ENCODE results near the gene FBXL15.

FBXL15 gene

DNA sequence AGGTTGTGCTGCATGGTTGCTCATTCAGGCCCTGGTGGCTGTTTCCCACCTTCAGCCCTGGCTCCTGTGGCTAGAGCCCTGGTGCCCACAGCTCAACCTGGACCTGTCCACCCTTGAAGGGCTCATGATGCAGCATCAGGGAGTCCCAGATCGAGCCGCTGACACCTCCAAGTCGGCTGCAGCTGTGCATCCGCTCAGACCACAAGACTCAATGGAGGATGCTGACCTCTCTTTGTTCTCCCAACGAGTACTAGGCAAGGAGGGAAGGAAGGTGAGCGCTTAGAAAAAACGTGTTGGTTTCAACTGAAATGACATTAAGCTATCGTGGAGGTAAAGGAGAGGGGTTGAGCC, 40.2 kb downstream of the FBXL15 start:
- DNase-seq, result peak; percentile 33

DNA sequence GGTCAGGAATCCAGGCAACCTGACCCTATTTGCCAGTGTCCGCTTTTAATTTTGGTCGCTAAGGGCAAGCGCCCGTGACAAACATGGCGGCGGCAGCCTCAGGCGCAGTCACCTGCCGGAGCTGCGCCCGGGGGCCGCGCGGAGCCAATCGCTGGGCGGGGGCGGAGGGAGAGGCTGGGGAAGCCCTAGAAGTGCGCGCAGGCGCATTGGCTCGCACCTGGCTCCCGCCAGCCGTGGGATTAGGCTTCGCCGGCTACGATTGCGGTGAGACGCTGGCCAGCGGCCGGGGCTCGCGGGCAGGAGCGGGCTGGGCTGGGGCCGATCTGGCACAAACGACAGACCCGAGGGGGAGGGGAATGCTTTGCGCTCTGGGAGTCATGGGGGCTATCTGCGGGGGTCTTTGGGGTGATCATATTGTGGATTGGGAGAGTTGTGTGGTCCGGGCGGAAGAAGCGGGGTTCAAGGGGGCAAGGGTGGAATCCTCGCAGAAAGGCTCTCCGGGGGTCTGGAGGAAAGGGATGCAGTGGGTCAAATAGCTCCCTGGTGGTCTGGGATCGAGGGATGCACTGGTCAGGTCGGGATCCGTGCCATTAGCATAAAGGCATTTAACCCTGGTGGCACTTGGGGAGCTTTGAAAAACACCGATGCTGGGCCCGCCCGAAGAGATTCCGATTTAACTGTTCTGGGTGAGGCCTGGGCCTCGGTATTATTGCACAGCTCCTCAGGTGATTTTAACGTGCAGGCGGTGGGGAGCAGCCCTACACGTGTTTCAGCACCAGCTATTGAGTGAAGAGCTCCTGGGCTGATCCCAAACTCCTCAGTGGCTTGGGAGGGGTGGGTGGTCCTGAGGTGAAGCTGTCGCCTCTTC, 40.8 kb downstream of the FBXL15 start:
- peak; percentile 81 for DNase-seq

DNA sequence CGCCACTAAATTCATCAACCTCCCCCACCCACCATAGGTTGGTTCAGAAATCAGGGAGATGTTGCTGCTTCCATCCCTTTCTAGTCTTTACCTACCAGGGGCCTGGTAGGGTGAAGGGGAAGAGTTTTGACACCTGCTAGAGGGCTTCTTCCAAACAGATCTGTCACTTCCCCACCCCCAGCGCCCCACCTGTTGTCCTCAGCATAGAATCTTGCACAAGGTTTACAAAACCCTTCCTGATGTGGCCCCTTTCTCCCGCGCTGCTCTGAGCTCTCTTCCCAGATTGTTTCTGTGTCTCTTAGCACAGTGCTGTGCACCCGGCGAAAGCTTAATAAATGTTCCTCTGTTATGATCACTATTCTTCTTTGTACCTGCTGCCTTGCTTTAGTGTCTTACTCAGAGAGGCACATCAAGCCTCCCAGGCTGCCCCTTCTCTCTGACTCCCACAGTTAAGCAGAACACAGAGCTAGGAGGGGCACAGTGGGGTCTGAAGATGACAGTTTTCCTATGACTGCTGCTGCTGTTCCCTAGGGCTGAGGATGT, 41.9 kb downstream of the FBXL15 start:
- DNase-seq, result no peak

DNA sequence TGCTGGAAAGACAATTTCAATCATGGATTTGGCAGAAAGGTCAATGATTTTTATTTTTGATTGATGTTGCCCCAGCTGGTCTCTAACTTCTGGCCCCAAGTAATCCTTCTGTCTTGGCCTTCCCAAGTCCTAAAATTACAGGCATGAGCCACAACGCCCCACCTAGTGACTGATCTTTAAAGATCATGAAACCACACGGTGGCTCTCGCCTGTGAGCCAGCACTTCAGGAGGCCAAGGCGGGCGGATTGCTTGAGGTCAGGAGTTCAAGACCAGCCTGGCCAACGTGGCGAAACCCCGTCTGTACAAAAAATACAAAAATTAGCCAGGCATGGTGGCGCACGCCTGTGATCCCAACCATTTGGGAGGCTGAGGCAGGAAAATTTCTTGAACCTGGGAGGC, 43.3 kb downstream of the FBXL15 start:
- no peak for DNase-seq

DNA sequence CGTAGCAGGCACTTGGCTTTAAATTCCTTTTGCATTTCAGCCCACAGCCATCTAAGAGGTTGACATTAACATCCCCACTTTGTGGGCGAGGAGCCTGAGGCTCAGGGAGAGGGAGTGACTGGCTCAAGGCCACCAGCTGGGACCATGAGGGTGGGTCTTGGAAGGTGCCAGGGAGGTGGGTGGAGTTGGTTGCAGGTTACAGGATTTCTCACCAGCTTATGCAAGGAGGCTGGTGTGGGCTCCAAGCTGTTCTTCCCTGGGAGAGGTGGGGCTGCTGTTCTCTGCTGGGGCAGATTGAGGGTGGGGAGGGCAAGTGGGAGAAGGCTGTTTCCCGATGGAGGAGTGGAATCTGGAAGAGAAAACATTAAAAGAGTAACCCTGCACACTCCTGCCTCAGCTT, 44.8 kb downstream of the FBXL15 start:
- no peak for DNase-seq

DNA sequence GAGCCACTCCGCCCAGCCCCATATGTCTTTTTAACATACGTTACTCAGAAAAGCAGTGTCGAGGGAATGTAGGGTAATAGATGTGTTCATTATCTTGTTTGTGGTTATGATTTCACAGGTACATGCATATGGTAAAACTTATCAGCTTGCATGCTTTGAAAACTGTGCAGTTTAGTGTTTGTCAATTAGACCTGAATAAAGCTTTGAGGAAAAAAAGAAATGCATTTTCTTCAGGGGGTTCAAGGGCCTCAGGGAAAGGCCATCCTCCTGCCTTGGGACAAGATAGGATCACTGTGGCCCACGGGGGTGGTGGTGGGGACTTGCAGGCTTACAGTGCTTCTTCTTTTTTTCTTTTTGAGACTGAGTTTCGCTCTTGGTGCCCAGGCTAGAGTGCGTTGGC, 46.7 kb downstream of the FBXL15 start:
- no peak for DNase-seq

DNA sequence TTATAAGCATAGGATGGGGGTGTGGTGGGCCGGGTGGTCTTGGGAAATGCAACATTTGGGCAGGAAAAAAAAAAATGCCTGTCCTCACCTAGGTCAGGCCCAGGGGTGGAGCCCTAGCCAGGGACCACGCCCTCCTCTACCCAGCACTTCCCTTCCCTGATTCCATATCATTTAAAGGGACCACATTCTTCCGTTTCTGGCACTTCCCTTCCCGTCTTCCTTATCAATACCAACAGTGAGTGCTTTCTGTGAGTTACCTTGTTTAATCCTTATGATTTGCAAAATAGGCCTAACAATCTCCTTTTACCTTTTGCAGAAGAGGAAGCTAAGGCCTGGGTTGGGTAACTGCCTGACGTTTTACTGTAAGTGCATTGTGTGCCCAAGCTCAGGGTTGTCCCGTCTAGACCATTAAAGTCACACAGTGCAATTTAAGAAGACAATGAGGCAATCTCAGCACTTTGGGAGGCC, 47.4 kb downstream of the FBXL15 start:
- DNase-seq, result no peak

DNA sequence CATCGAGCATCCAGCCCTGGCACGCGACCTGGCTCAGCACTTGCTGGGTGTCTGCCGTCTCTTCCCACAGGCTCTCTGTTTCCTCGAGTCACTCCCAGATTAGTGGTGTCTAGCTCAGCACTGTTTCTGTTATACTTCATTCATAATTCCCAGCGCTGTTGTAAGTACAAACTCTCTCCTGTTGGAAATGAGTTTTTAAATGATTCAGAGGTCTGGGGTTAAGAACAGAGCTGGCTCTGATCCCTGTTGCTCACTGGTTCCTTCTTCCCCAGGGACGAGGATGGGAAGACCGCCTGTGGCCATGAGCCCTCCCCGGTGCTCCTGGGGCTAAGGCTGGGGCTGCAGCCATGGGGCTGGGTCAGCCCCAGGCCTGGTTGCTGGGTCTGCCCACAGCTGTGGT, 48.0 kb downstream of the FBXL15 start:
- no peak for DNase-seq

DNA sequence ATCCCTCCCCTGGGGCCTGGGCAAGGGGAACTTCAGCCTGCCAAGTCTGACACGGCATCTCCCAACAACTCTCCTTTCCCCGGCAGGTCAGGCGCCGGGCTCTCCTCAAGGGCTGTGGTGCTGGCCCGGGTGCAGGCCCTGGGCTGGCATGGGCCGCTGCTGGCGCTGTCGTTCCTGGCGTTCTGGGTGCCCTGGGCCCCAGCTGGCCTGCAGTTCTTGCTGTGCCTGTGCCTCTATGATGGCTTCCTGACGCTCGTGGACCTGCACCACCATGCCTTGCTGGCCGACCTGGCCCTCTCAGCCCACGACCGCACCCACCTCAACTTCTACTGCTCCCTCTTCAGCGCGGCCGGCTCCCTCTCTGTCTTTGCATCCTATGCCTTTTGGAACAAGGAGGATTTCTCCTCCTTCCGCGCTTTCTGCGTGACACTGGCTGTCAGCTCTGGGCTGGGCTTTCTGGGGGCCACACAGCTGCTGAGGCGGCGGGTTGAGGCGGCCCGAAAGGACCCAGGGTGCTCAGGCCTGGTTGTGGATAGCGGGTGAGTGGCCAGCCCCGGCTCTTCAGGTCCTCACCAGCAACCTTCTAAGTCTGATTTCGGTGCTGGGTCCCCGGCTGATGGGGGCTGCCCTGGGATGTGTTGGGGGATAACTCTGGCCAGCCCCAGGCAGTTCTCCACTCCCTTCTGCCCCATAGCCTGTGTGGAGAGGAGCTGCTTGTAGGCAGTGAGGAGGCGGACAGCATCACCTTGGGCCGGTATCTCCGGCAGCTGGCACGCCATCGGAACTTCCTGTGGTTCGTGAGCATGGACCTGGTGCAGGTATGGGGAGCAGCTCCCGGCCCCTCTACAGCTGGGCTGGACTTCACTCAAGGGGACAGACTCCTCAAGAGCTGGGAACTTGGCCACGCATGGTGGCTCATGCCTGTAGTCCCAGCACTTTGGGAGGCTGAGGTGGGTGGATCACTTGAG, 50.2 kb downstream of the FBXL15 start:
- no peak for DNase-seq

All from NCI-H748 treated with DMSO at 0.1 percent for 48 hours (cell line).